Activated CD4-positive, alpha-beta T cell treated with anti-CD3 and anti-CD28 coated beads for 36 hours (primary cell): ENCODE measurements around the gene DDTL. TPM values are rescaled to one million over a fixed set of nuclear protein-coding genes. Genes with fewer than 3 reads are reported as not detected.
A peak's percentile ranks its signal among the peaks of the same experiment; 100 is the strongest.
"Not testable (repeated sequence)": the region's sequence is repeated elsewhere in the genome, so short reads cannot be mapped to it uniquely, and the experiment has no call there.

ENCODE experiments used
- ATAC-seq: fragments of 200-7000 bp; cut with Tn5 transposase; one replicate; pipeline ENCODE4 v1.10.0; 2021; ENCODE audit warnings: mild to moderate bottlenecking, moderate library complexity
- CTCF ChIA-PET: fragments of 350-600 bp; sonication (Branson Sonifier 250); formaldehyde crosslinking; loops from one replicate; lab custom pipeline; 2021; ENCODE audit warnings: antibody characterized with exemption; lab: Charles Lee
- POLR2A ChIA-PET: fragments of 350-600 bp; sonication (Branson Sonifier 250); formaldehyde crosslinking; loops from one replicate; lab custom pipeline; 2021; ENCODE audit warnings: antibody characterized with exemption, inconsistent platforms; lab: Charles Lee
- DNase-seq: peaks from one replicate; pipeline ENCODE4 v3.0.0-alpha.2; 2020
- H3K27ac Mint-ChIP-seq: one replicate; pipeline ENCODE4 v1.8.0; 2021; ENCODE audit warnings: mixed read lengths
- H3K27me3 Mint-ChIP-seq: one replicate; pipeline ENCODE4 v1.8.0; 2021; ENCODE audit warnings: mixed read lengths
- H3K36me3 Mint-ChIP-seq: one replicate; pipeline ENCODE4 v1.8.0; 2021; ENCODE audit warnings: low read depth, mixed read lengths
- H3K4me1 Mint-ChIP-seq: one replicate; pipeline ENCODE4 v1.8.0; 2021; ENCODE audit warnings: mixed read lengths
- H3K4me3 Mint-ChIP-seq: one replicate; pipeline ENCODE4 v1.8.0; 2021; ENCODE audit warnings: mild to moderate bottlenecking, moderate library complexity, mixed read lengths
- H3K9me3 Mint-ChIP-seq: one replicate; pipeline ENCODE4 v1.8.0; 2021; ENCODE audit warnings: low read depth, mixed read lengths
- intact Hi-C, 2 experiments: fragments of 100-400 bp; cut with DNase I in 1 of 2; cut with micrococcal nuclease in 1 of 2; formaldehyde crosslinking; loops; one replicate each; pipeline versions ENCODE4 v1.14.2 to v1.15.1; 2022 to 2024; cut with DNase I, micrococcal nuclease
- total RNA-seq, 2 experiments: library from RNA; stranded (reverse); gene quantifications; one replicate each; pipeline ENCODE4 v1.2.3, GENCODE V29; 2021

Gene DDTL
- total RNA-seq, 2 experiments from 2014 or later = 2.3 to 2.8 TPM

DNA sequence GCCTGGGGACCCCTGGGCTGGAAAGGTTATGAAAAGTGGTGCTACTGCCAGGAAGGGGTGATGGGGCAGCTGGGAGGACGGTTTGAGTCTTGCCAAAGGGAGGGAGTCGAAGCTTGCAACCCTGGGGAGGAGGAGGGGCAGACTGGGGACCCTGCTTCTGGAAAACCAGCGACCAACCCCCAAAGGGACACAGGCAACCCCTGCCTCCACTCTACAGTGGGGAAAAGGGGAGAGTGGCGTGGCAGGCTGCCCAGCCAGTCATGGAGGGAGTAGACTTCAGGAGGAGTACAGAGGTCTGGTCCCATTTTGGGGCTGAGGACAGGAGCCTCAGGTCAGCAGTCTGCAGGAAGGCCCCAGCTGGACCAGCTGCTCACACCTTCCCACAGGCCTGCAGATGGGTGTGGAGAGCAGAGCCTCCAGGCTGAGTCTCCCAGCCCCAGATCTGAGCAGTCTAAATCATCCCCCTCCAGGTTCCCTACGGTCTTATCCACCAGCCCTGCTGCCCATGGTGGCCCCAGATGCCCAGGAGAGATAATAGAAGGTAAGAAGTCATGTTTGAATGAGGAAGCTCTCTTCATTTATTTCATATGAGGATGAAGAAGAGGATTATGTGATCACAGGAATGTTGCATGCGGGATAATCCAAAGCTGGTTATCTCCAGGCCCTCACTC lies 4.3 kb downstream of the DDTL start:
- H3K4me3 Mint-ChIP-seq = no peak overlapping the region
- peaks cover 19% of the 10 kb centered on the region for H3K4me1 Mint-ChIP-seq
- H3K27ac Mint-ChIP-seq = peak overlapping the region; percentile 51
- no peaks in the 10 kb centered on the region for H3K9me3 Mint-ChIP-seq
- intact Hi-C loops = loop anchor here (5.0 kb wide), 2 partner anchors 36 to 39 kb away; partner anchors contain the start of gene GSTT4 (in 1 of the 2)
- POLR2A ChIA-PET = no interaction called here
- no peaks in the 10 kb centered on the region for H3K27me3 Mint-ChIP-seq
- CTCF ChIA-PET = interaction anchor here (0.7 kb wide), 1 partner anchor 121 kb away, joined by 3 read pairs; no protein-coding TSS in a partner anchor
- DNase-seq = no peak
- no peak for ATAC-seq
- H3K36me3 Mint-ChIP-seq = peaks cover 21% of the 10 kb centered on the region

- peaks cover 19% of the 10 kb centered on the region for H3K4me1 Mint-ChIP-seq
- H3K9me3 Mint-ChIP-seq, DNase-seq, H3K27ac Mint-ChIP-seq, POLR2A ChIA-PET, ATAC-seq, CTCF ChIA-PET, H3K27me3 Mint-ChIP-seq: not testable (repeated sequence)
- peaks cover 21% of the 10 kb centered on the region for H3K36me3 Mint-ChIP-seq
- intact Hi-C loops = loop anchor here (5.0 kb wide), 2 partner anchors 35 to 40 kb away; partner anchors contain the start of gene GSTT4 (in 1 of the 2)
- peak overlapping the region; percentile 38 for H3K4me3 Mint-ChIP-seq
Observed at GRCh38 chr22:23971927-23972326, 5.2 kb downstream of the DDTL start.

DNA sequence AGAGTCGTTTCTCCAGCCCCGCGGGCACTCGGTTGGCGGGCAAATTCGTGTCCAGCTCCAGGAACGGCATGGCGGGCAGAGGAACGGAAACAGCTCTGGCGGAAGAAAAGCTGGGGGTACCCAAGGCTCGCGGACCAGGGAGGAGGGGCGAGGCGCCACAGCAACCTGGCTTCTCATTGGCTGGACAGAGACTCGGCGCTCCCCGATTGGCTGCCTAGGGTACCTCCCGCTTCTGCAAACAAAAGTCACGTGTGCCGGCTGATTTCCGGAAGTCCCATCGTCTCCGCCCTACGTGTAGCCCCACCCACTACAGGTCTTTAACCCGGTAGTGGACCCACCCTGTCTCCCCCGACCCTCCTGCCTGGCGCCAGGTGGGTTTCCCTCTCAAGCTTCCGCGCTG lies 7.7 kb downstream of the DDTL start, which contains the start of gene DDT:
DDT (minus strand) TSS at position 97 of the 400 bp plus-strand sequence; CDS start at position 70, 27 bp downstream.
- Mint-ChIP-seq H3K36me3 (peaks cover 21% of the 10 kb centered on the region), H3K4me1 (peaks cover 15% of the 10 kb centered on the region)
- peak; percentile 99 for ATAC-seq
- H3K4me3 Mint-ChIP-seq, H3K27ac Mint-ChIP-seq, DNase-seq, H3K27me3 Mint-ChIP-seq, POLR2A ChIA-PET, H3K9me3 Mint-ChIP-seq, CTCF ChIA-PET: not testable (repeated sequence)
- intact Hi-C loops = loop anchor here (5.0 kb wide), 2 partner anchors 33 to 42 kb away; partner anchors contain the start of gene GSTT4 (in 1 of the 2)

DNA sequence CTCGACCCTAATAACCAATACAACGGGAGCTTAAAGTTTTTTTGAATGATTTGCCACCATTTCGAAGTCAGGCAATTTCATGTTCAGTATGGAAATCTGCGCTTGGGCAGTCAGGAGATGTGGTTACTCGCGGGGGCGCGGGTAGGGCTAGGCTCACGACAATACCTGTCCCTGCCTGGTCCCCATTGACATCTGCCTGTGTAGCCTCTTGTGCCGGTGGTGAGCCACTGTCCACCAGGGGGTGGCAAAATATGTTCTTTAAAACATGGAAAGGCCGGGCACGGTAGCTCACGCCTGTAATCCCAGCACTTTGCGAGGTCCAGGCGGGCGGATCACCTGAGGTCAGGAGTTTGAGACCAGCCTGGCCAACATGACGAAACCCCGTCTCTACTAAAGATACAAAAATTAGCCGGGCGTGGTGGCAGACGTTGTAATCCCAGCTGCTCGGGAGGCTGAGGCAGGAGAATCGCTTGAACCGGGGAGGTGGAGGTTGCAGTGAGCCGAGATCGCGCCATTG lies 8.2 kb downstream of the DDTL start:
- H3K36me3 Mint-ChIP-seq = peaks cover 19% of the 10 kb centered on the region
- CTCF ChIA-PET = not testable (repeated sequence)

GRCh38 chr22:23977304-23977703 lies 10.6 kb downstream of the DDTL start:
- H3K36me3 Mint-ChIP-seq, intact Hi-C loops, ATAC-seq, CTCF ChIA-PET, H3K27ac Mint-ChIP-seq, H3K4me1 Mint-ChIP-seq, DNase-seq, POLR2A ChIA-PET, H3K4me3 Mint-ChIP-seq, H3K27me3 Mint-ChIP-seq, H3K9me3 Mint-ChIP-seq: not testable (repeated sequence)

More for the DNA sequence above, 8.2 kb downstream of the DDTL start:
- POLR2A ChIA-PET, H3K27me3 Mint-ChIP-seq, H3K9me3 Mint-ChIP-seq, H3K4me3 Mint-ChIP-seq, H3K27ac Mint-ChIP-seq: not testable (repeated sequence)
- DNase-seq = peak; percentile 6
- intact Hi-C loops = loop anchor here (5.0 kb wide), 2 partner anchors 32 to 43 kb away; partner anchors contain the start of gene GSTT4 (in 1 of the 2)
- ATAC-seq = peak; percentile 31
- peaks cover 13% of the 10 kb centered on the region for H3K4me1 Mint-ChIP-seq

- POLR2A ChIA-PET, H3K4me3 Mint-ChIP-seq, intact Hi-C loops, H3K27ac Mint-ChIP-seq, H3K27me3 Mint-ChIP-seq, ATAC-seq, H3K9me3 Mint-ChIP-seq, DNase-seq, CTCF ChIA-PET, H3K36me3 Mint-ChIP-seq, H3K4me1 Mint-ChIP-seq: not testable (repeated sequence)
Observed at GRCh38 chr22:23979557-23980240, 13.0 kb downstream of the DDTL start, which contains the start of gene GSTT2. Gene GSTT2, plus strand, starts transcription at chr22:23980134.

GRCh38 chr22:23980567-23980966 lies 13.9 kb downstream of the DDTL start:
- POLR2A ChIA-PET, H3K27me3 Mint-ChIP-seq, H3K27ac Mint-ChIP-seq, H3K4me3 Mint-ChIP-seq, intact Hi-C loops, DNase-seq, H3K4me1 Mint-ChIP-seq, H3K36me3 Mint-ChIP-seq, H3K9me3 Mint-ChIP-seq, ATAC-seq, CTCF ChIA-PET: not testable (repeated sequence)

- POLR2A ChIA-PET = no interaction called here
- Mint-ChIP-seq H3K36me3 (no peaks in the 10 kb centered on the region), H3K9me3 (no peaks in the 10 kb centered on the region)
Observed at GRCh38 chr22:23984430-23984829, 17.7 kb downstream of the DDTL start.

GRCh38 chr22:23986089-23986488 lies 19.4 kb downstream of the DDTL start:
- H3K27me3 Mint-ChIP-seq, H3K27ac Mint-ChIP-seq, DNase-seq, H3K4me3 Mint-ChIP-seq, CTCF ChIA-PET, POLR2A ChIA-PET, H3K36me3 Mint-ChIP-seq, intact Hi-C loops, ATAC-seq, H3K9me3 Mint-ChIP-seq, H3K4me1 Mint-ChIP-seq: not testable (repeated sequence)

More at GRCh38 chr22:23984430-23984829, 17.7 kb downstream of the DDTL start:
- H3K27ac Mint-ChIP-seq = peak overlapping the region; percentile 39
- DNase-seq (peak; percentile 70), ATAC-seq (peak; percentile 84)
- intact Hi-C loops = no loop called here
- peaks cover 2% of the 10 kb centered on the region for H3K27me3 Mint-ChIP-seq
- CTCF ChIA-PET = no interaction called here
- H3K4me3 Mint-ChIP-seq = no peak overlapping the region
- H3K4me1 Mint-ChIP-seq = no peaks in the 10 kb centered on the region

DNA sequence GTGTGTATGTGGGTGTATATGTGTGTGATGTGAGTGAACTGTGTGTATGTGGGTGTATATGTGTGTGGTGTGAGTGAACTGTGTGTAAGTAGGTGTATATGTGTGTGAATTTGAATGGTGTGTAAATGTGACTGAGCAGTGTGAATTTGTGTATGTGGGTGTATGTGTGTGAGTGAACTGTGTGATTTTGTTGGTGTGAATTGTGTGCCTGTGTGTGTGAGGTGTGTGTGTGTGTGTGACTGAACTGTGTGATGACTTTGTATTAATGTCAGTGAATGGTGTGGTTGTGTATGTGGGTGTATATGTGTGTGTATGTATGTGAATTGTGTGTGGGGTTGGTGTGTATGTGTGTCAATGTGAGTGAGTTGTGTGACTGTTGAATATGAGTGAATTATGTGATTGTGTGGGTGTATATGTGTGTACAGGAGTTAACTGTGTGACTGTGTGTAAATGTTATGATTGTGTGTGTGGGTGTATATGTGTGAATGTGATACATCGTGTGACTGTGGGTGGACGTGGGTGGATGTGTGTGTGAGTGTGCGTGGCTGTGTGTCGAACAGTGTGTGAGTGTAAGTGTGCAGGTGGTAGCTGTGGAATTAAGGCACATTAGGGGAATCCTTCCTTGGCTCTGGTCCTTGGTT lies 20.0 kb downstream of the DDTL start:
- H3K4me1 Mint-ChIP-seq, CTCF ChIA-PET, H3K9me3 Mint-ChIP-seq, H3K27ac Mint-ChIP-seq, DNase-seq, intact Hi-C loops, POLR2A ChIA-PET, H3K36me3 Mint-ChIP-seq, ATAC-seq, H3K27me3 Mint-ChIP-seq, H3K4me3 Mint-ChIP-seq: not testable (repeated sequence)

- H3K27me3 Mint-ChIP-seq, POLR2A ChIA-PET, H3K36me3 Mint-ChIP-seq, H3K27ac Mint-ChIP-seq, H3K4me1 Mint-ChIP-seq, CTCF ChIA-PET, intact Hi-C loops, H3K9me3 Mint-ChIP-seq, DNase-seq, H3K4me3 Mint-ChIP-seq: not testable (repeated sequence)
- peak; percentile 58 for ATAC-seq
Observed at GRCh38 chr22:23989583-23990244, 23.0 kb downstream of the DDTL start.
